Measurements from ENCODE around the gene SLC45A2.

The SLC45A2 gene

DNA sequence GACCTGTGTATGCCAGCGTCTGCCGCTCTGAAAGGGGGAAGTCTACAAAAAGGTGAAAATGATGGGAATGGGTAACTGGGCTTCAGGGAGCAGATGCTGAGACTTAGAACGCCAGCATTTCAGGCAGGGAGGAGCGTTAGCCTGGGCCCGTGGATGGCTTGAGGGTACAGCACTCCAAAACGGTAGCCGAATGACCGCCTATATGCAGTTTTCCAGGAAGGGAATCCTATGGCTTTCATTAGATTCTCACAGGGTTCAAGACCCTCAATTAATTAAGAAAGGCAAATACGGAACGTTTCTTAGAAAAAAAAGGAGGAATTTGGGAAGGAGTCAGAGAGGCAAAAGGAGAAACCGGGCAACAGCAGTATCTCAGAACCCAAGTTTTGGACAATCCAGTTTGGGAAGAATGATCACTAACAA, 22.7 kb upstream of the SLC45A2 start:
- no peak for DNase-seq

DNA sequence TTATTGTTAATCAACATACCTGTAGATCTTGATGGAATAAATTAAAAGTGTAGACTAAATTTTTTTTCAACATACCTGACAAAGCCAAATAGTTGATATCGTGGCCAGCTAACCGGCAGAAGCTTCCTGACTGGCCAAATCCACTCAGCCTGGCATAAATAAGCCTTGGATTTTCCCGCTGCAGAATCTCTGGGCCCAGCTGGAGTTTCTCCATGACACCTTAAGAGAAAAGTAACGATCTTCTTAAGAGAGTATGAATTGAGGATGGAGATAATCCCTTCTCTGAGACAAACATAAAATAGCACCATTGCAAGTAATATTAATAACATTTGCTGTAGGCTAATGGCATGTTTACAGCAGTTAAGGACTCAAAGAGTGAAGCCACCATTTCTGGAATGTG, 21.2 kb upstream of the SLC45A2 start:
- DNase-seq, result no peak

DNA sequence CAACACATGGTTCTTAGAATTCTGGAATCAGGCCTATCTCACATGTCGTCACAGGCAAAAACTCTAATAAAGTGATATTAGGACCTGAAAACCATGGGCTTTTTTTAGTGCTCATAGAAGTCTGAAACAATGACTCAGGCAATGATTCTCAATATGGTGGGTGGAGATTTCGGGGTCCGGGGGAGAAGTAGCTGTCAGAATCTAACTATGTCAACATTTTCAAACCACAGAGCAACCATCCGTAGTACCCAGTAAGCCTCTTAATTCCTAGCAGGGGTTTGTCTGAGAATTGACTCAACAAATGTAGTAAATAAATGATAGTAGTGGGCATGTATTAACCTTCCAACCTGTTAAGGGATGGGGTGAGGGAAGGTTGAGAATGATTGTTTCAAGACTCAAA, 20.7 kb upstream of the SLC45A2 start:
- no peak for DNase-seq

DNA sequence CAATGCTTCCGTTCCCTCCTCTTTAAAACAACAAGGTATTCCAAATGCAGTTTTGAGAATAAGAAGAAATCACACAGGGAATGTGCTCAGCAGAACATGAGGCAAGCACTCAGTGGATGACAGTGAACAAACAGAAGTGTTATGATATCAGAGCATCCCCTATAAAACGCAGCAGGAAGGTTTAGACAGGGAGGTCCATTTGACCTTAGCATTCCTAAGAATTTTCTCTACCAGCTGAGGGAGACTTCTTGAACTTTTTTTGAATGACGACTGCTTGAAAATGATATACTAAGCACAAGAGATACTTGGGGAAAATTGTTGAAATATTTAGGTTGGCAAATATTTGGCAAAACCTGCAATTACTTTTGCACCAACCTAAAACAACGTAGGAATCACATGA, 19.4 kb upstream of the SLC45A2 start:
- no peak for DNase-seq

DNA sequence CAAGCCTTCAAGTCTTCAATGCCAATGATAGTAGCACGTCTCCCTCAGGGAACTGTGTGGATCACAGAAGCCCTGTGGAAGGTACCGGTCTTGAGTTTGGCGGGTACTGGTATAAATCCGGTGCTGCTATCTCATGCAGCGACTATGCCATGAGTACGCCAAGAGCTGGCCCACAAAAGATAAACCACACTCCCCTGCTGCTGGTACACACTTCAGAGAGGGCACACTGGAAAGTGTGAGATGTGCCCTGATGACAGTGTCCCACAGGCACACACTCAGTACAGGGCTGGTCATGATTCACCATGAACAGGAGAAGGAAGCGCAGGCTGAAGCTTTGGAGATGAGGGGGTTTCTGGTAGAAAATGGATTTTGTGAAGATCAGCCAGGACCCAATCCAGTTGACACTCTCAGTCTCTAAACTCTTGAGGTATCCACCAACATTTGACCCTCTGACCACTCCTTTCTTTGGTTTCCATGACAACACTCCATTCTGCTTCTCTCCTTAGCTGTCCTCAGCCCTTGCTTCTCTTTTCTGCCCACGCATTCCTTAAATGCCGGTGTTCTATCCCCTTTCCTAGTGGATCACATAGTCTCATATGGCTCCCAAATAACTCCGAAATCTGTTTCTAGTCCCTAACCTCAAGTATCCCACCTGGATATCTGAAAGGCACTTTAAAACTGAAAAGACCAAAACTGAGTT, 18.3 kb upstream of the SLC45A2 start:
- DNase-seq, result no peak

DNA sequence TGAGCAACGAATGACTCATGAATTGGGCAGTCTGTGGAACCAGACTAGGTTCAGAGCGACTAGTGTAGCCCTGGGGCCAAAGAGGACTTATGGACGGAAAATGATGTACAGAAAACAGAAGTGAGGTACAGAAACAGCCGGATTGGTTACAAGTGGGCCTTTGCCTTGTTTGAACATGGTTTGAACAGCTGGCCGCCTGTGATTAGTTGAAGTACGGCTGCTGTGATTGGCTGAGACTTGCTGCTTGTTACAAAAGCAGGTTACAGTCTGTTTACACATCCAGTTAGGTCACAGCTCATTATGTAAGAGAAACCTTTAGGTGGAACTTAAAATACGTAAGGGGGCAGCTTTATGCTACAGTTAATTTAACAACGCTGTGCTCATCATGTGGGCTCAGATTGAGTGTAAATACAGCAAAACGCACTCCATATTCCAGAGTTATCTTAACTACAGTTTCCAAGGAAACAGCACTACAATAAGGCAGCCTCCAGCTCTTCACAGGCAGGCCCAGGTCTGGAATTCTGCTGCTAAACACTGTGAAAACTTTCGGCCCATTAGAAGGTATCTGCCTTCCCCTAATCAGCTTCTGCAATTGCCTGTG, 16.8 kb upstream of the SLC45A2 start:
- no peak for DNase-seq

DNA sequence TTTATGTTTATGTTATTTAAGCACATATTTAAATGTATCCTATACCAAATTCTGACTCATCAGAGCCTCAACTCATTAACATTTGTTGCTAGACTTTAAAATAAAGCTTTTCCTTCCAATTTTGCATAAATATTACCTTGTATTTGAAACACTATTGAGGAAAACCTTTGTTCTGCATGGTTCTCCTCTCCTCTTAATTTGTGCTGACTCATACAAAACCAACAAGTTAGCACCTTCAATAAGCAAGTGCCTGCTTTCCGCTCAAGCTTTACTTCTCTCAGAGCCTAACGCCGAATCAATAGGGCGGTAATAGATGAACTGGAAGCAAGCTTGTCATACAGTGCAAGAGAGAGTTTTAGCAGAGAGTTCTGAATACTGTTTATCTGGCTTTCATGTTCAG, 15.5 kb upstream of the SLC45A2 start:
- DNase-seq, result no peak

DNA sequence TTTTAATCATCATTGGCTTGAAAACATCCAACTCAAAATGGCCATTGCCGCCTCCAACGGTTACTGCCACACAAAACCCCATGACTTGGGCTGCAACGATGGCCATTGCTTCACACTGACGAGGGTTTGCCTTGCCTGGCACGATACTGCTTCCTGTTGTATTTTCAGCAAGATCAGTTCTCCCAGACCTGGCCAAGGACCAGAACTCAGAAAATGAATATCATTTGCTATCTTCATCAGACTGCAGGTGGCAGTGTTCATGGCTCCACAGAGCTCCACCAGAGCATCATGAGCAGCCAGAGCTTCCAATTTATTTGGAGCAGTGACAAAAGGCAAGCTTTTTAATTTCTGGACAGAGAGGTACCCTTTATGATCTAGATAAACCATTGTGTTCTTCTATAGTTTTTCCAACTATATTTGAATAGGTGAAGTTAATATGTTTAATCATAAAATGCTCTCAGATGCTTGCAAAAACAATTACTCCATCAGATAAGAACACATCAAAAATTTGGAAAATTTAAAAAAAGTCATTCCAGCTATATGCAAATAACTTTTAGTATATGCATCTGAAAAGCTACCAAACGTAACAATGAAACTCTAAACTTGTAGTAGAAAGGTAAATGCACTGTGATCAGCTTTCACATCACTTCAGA, 13.0 kb upstream of the SLC45A2 start:
- no peak for DNase-seq

DNA sequence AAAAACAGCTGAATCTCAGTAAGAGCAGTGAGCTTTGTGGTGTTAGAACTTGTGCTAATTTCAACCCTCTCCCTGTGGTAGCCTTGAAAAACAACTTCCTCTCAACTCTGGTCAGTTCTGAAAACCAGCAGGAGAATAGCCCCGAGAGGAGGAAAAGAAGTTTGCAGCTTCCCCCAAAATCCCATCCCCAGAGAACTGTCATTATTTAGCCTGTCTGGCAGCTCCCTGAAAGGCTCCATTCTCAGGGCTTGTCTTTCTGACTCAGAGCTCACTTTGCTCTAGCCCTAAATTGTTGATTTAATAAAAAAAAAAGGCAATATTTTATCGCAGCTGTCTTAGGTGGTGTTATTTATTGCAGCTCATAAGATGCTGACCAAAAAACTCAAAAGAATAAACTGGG, 11.4 kb upstream of the SLC45A2 start:
- DNase-seq, result no peak

DNA sequence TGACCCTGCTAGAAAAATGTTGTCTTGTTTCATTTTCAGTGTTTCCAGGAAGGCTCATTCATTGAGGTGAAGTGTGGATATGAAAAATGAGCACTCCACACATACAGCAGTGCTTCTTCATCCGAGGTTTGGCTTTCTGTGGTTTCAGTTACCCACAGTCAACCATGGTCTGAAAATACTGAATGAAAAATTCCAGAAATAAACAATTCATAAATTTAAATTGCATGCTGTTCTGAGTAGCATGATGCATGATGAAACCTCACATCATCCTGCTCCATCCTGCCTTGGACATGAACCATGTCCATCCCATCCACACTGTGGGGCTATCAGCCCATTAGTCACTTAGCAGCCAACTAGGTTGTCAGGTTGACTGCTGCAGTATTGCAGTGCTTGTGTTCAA, 10.4 kb upstream of the SLC45A2 start:
- DNase-seq, result no peak

DNA sequence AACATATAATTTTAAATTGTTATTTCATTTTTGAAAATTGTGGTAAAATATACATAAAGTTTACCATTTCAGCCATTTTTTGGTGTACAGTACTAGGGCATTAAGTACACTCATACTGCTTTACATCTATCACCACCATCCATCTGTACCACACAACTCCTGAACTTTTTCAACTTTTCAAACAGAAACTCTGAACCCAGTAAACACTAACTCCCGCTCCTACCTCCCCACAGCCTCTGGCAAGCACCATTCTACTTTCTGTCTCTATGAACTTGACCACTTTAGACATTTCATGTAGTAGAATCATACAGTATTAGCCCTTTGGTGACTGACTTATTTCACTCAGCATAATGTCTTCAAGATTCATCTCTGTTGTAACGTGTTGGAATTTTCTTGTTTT, 8.4 kb upstream of the SLC45A2 start:
- no peak for DNase-seq

DNA sequence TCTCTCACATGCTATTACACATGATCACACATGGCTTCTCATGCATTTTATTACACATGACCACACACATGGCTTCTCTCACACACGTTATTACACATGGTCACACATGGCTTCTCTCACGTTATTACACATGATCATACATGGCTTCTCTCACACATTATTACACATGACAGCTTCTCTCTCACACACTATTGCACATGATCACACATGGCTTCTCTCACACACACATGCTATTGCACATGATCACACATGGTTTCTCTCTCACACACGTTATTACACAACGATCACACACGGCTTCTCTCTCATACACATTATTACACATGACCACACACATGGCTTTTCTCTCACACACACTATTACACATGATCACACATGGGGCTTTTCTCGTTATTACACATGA, 954 bp upstream of the SLC45A2 start:
- no peak for DNase-seq

DNA sequence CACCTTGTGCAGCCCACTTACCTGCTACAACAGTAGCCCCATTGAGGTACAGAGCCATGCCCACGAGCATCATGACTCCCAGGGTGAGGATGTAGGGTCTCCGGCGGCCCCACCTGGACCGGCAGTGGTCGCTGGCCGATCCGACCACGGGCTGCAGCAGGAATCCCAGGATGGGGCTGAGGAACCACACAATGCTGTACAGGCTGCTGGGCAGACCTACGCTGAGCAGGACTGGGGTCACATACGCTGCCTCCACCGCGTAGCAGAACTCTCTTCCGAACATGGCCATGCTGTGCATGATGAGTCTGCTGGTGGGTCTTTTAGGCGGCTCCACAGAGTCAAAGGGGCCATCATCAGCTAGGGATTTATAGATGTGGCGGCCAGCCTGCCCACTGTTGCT, 315 bp downstream of the SLC45A2 start:
- no peak for DNase-seq

DNA sequence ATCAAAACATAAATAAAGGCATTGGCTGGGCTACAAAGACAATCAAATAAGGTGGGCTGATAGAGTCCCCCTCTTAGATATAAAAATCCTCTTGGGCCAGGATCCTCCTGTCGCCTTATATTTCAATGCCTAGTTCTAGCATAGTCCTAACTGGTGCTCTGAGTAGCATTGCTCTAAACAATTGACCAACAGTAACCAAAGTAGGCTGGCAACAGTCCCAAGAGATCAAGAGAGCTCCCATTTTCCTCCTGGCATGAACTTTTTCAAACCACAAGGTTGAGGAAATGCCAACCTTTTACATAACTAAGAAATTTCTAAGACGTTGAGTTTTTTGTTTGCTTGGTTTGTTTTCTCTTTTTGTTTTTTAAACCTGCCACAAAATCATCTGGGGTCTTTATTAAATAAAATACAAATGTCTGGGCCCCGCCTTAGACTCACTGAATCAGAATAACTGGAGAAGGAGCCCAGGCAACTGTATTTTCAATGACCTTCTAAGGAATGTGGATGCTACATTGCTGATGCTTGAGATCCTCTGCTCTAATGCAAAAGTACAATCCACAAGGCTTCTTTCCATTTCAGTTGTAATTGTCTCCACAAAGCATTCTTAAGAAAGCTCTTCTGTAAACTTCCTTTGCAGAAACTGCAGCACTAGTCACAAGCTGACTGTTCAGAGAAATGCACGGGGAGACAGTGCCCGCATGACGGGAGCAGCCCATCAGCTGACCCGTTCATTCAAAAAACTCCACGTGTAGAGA, 2.9 kb downstream of the SLC45A2 start:
- no peak for DNase-seq

DNA sequence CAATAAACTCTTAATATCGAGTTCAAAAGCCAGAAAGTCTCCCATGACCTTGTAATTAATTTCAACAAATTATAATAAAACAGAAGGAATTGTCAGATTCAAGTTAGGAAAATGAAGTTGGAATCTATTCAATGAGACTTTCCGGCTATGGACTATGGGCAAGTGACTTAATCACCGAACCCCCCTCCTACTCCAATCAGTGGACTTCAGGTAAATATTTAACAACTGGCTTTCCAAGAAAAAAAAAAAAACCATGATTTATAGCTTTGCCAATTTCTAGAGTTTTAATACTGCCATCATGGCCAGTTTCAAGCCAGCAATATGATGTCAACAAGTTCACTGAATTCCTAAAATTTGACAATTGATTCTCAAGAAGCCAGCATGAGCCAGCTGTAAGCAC, 4.5 kb downstream of the SLC45A2 start:
- DNase-seq, result no peak

DNA sequence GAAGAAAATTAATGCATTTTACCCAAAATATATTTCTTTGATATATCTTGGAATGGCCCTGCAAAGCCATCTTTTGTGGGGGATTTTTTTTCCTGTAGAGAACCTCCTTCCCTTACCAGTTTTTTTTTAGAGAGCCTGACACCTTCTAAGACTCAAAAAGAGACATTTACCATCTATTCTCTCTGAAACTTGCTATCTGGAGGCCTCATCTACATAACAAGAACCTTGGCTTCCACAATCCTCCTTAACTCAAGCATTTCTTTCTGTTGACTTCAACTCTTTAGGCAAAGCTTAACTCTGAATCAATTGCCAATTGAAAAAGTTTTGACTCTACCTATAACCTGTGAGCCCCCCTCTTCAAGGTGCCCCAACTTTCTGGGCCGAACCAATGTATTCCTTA, 6.2 kb downstream of the SLC45A2 start:
- DNase-seq, result no peak

DNA sequence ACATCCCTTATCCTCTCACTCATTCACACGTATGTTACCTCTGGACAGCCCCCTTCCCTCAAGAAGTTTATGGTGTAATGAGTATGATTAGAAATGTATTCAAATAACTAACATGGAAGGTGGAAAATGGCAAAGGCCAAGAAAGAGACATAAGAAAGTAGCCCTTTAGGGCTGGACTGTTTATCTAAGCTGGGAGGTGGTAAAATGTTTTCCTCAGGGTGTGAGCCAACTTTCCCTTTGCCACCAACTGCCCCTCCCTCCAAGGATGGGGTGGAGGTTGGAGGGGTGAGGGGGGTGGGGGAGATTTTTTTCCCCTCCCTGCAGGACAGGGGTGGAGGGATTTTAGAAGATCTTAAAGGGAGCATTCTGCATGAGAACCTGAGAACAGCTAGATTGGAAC, 8.2 kb downstream of the SLC45A2 start:
- DNase-seq, result no peak

DNA sequence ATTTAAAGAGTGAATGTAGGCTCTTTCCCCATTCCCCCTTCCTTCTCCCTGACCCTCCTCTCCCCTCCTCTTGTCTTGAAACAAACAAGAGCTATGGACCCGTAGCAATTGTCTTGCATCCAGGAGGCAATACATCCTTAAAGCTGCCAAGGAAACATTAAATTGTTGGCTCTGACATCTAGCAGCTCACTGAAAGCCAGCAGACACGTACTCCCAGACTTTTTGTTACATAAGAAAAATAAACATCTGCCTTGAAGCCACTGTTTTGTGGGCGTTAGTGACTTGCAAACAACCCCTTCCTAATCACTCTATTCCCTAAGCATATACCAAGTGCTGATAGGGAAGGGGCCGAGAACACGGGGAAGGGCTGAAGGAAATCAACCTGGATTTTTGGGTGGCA, 8.6 kb downstream of the SLC45A2 start:
- DNase-seq, result no peak

DNA sequence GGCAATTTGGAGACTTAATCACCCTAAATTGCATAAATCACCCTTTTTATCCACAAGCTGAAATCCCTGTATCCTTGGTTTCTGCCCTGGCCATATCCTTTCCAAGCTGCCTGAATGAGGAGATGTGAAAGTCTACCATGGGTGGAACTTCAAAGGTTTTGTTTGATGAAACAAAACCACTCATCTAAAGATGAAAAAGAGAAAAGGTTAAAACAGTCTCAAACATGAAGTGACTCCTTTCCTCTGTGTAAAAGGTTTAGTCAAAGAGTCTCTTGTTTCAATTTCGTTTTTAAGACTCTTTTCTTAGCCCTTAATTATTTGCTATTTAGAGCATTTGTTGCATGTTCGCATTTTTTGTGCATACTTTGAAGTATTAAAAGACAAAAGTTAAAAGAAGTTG, 11.2 kb downstream of the SLC45A2 start:
- DNase-seq, result no peak

DNA sequence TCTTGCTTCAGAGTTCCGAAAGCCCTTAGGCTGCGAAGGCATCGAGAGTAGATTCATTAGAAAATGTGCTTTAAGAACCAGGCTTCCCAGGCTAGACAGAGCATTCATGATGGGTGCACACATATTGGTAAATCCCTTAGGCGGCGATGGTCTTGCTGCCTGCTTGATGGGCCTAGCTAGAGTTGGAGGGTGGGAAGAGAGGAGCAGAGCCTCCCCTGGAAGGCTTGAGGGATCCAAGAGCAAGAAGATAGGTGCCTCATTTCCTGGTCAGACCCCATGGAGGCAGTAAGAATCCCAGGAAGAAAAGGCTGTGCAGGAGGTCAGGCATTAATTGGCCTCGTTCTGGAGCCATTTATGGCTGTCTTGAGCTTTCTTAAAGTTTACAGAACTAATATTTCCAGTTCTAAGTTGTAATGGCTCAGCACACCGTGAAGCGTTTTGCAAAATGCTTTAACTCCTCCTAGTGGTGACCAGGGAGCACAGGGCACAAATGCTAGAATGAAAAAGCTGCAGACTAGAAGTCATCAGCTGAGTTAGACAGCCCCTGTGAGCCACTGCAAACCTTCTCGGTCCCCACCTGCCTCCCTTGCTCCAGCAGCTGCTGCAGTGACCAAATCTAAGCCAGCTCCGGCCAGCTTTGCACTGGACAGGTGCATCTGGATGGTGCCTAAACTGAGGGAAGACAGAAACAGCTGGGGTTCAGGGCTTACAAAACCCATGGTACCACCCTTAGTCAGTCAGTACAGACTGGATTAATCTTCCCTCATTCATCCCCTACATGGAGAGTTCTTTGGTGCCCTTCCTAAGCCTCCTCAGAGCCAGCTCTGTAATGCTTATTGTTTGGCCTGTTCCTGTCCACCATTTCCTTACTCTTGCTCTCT, 14.7 kb downstream of the SLC45A2 start:
- no peak for DNase-seq

DNA sequence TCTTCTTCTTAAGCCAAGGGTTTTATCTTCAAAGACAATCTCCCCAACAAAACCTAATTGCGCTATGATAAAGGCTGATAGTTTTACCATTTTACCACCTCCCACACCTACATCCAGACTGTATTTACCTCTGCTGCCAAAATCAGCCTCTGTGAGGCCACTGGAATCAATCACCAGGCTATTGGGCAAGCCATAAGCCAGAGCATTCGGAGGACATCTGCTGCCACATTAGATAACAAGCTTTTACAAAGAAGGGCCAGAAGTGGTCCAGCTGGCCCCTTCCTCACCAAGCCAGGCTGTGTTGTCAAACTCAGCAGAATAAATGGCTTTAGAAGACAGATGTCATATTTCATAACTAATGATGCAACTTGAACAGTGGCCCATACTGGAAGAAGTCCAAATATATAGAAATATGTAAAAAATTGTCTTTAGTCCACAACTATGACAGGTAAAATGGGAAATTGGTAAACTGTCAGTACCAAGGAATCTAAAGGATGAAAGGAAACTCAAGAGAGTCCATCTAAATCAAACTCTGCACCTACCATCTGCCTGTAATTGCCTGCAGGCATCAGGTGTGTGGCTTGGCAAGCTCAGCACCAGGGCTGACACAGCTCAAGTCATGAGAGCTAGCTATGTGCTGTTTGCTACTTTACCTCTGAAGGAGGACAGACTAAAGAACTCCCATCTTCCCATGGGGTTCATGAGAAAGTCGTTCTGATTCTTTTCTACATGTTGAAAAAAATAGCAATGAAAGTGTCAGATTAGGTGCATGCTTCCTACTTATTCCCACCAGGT, 16.1 kb downstream of the SLC45A2 start:
- DNase-seq, result no peak

DNA sequence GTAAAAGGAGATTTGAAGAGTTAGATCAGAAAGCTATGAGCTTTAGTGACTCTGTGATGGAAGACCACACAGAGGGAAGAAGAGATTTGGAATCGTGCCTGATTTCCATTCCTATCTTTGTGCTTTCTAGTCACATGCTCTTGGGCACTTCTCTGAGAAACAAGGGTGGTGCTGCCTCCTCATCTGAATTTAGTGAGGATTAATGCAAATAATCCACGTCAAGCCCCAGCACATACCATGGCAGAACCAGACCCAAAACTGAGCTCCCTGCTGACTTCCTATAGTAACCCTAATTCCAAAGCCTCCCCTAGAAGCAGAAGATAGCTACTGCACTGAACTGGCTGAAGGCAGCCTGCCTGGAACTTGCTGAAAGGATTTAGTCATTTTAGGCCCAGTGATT, 17.7 kb downstream of the SLC45A2 start:
- no peak for DNase-seq
